Esophagus muscularis mucosa (tissue), 4 donors: Measurements from ENCODE around the gene STAMBP.

Experiments
- CTCF ChIP-seq, 3 experiments: fragments of 200-600 bp in 2 of 3; fragments of 450-650 bp in 1 of 3; sonication (generic) in 2 of 3; IDR thresholded peaks; one replicate each; pipeline ENCODE4 v1.5.1; 2017 to 2019; ENCODE audit warnings: antibody characterized with exemption in 3 of 3, mild to moderate bottlenecking in 2 of 3, moderate library complexity in 1 of 3
- EP300 ChIP-seq: sonication (generic); formaldehyde crosslinking; IDR thresholded peaks from one replicate; pipeline ENCODE4 v1.6.1; 2017; ENCODE audit warnings: antibody characterized with exemption
- POLR2A ChIP-seq: fragments of 450-650 bp; IDR thresholded peaks from one replicate; pipeline ENCODE4 v1.6.1; 2017; ENCODE audit warnings: antibody characterized with exemption, moderate library complexity, mild to moderate bottlenecking, low read depth
- POLR2AphosphoS5 ChIP-seq, 2 donors: sonication (generic); formaldehyde crosslinking; IDR thresholded peaks; one replicate each; pipeline ENCODE4 v1.6.1; 2017; ENCODE audit warnings: antibody characterized with exemption in 2 of 2

- TF ChIP-seq CTCF (IDR thresholded peaks at IDR 0.05): no peak
- no peak for TF ChIP-seq POLR2A
- no peak for TF ChIP-seq POLR2AphosphoS5 (IDR thresholded peaks at IDR 0.05)
- no peak for TF ChIP-seq EP300
Observed at GRCh38 chr2:73856214-73856613, 27.5 kb downstream of the STAMBP start.
